Mesenteric fat pad (tissue), 1 donor: ENCODE results near the gene STX5. TPM values are rescaled to one million over a fixed set of nuclear protein-coding genes. Genes with fewer than 3 reads are reported as not detected.
"Not testable (repeated sequence)": the region's sequence is repeated elsewhere in the genome, so short reads cannot be mapped to it uniquely, and the experiment has no call there.

Experiments used
- DNase-seq: peaks from one replicate; pipeline ENCODE4 v3.0.0-alpha.2; 2020; ENCODE audit warnings: low spot score
- microRNA-seq: library from miRNA; unstranded; fragments of <30 nt; microRNA quantifications from one replicate; pipeline ENCODE4 v1.2.0, GENCODE V29; 2020; ENCODE audit warnings: borderline number of aligned reads
- total RNA-seq: library from RNA; stranded (reverse); fragmentation: NEBNext Ultra II Directional; extraction: Animal tissue kit (Norgen Biotek cat#: 25700); gene quantifications from one replicate; pipeline ENCODE4 v1.2.1, GENCODE V29; 2021
- donor health status: DM: yes; HTN: yes; CAD: no.

The STX5 gene
- total RNA-seq, 1 donor from 2014 or later = 41.8 TPM

DNA sequence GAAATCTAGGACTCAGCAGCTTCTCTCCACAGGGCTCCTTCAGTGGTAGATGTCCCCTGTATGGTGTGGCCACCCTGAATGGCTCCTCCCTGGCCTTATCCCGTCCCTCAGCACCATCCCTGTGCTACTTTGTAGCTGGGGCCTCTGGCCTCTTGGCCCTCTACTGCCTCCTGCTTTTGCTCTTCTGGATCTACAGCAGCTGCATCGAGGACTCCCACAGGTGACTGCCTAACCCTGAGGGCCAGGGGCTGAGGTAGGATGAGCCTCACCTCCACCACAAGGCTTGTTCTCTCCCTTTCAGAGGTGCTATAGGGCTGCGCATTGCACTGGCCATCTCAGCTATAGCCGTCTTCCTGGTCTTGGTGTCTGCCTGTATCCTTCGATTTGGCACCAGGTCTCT, 42.9 kb downstream of the STX5 start:
- DNase-seq = no peak

DNA sequence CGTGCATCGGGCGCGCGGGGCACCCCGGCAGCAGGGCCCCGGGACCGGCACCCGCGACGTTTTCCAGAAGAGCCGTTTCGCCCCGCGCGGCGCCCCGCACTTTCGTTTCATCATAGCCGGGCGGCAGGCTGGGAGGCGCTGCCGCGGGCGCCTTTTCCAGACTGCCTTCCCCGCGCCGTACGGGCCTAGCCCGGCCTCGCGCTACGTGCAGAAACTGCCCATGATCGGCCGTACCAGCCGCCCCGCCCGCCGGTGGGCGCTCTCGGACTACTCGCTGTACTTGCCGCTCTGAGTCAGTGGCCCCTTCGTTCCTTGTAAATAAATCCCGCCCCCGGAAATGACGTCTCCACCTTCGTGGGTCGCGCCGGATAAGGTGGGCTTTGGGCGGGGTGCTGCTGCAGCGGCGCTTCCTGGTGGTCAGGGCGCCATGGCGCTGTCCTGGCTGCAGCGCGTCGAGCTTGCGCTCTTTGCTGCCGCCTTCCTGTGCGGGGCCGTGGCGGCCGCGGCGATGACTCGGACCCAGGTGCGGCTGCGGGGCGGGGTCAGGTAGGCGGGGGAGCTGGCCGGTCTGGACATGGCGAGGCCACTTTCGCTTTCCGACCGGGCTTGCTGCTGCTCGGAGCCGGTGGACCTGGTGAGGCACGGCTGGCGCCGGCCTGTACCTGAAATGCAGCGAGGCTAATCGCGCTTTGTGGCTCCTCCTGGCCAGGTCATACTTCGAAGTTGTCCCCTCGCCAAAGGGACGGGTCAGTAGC, 44.7 kb downstream of the STX5 start, which contains the start of gene TMEM179B:
TSS of gene TMEM179B (plus strand) at position 398 of the 755 bp plus-strand sequence. CDS start at position 428, 30 bp downstream.
- peak; percentile 99 for DNase-seq

DNA sequence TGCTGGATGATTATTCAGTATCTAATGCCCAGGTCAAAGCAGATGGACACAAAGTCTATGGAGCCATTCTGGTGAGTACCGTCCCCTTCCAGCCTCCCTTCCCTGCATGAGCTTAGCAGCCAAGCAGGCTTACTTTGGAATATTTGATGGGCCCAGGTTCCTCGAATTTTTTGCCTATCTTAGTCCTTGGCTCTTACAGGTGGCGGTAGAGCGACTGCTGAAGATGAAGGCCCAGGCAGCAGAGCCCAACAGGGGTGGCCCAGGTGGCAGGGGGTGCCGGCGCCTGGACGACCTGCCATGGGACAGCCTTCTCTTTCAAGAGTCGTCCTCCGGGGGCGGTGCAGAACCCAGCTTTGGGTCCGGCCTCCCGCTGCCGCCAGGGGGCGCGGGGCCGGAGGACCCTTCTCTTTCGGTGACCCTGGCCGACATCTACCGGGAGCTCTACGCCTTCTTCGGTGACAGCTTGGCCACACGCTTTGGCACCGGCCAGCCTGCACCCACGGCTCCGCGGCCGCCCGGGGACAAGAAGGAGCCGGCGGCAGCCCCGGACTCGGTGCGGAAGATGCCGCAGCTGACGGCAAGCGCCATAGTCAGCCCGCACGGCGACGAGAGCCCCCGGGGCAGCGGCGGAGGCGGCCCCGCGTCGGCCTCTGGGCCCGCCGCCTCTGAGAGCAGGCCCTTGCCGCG, 45.4 kb downstream of the STX5 start:
- peak; percentile 96 for DNase-seq

DNA sequence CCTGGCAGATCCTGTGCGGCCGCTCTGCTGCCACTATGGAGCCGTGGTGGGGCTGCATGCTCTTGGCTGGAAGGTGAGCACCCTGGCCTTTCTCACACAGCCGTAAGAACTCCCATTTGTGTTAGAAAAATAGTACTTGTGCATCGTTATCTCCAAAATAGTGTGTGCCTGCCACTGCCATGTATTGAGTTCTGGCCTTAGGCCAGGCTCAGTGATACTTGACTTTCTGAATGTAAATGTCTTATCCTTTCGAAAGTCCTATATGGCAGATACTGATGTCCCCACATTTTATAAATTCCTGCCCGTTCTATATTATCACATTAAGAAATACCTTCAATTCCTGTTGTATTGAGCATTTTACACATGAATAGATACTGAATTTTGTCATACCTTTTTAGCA, 49.1 kb downstream of the STX5 start:
- DNase-seq = no peak

DNA sequence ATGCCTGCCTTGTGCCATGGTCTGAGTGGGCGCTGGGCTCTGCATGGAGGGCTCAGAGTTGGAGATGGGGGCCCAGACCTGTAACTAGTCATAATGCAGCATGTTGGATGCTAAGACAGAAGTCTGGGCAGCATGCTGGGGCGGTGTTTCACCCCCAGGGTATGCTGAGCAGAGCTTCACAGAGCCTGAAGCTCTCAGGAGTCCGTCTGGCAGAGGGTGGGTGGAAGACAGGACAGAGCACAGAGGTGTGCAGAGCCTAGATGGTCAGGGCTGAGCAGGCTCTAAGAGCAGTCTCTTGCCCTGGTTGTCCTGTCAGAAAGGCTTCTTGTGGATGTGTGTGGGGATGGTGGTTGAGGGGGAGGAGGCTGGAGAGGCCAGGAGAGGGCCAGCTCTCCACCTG, 53.4 kb downstream of the STX5 start:
- DNase-seq = no peak

DNA sequence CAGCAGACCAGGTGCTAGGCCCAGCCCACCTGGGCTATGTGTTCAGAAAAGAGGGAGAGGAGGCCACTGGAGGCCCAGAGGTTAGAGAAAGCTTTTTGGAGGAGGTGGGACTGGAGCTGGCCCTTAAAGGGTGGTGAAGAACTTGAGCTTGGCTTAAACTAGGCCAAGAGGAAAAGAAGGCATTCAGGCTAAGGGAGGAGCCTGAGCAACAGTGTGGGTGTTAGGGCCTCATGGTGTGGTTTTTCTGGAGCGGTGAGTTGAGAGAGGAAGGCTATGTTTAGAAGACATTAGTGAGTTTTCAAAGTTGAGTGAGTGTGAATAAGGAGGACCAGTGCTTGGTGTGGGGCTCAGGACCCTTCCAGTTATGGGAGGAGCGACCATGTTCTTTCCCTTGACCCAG, 54.5 kb downstream of the STX5 start:
- DNase-seq = no peak

DNA sequence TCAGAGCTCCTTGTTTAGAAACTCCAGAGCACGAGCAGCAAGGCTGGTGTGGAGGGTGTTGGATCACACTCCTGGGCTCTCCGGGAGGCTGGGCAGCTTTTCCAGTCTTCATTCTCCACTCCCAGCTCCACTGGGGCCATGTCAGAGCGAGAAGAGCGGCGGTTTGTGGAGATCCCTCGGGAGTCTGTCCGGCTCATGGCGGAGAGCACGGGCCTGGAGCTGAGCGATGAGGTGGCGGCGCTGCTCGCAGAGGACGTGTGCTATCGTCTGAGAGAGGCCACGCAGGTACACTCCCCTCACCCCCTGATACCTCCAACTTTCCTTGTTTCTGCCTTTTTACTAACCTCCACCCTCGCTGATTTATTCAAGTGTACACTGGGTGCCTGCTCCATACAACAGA, 56.2 kb downstream of the STX5 start:
- no peak for DNase-seq

DNA sequence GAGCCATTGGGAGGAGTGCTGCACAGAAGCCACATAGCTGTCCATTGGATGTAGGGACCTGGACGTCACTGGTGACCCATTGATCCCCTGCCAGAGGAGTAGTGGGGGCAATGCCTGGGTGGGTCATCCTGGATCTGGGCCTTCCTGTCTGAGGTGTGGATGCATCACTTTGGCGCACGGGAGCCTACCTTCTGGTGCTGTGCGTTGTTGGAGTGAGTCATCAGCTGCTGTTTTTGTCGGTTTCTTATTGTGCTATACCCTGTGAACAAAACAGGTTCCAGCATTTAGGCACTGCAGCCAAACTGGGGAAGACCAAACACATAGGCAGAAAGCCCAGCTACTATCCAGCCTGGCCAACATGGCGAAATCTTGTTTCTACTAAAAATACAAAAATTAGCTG, 57.4 kb downstream of the STX5 start:
- DNase-seq = no peak

DNA sequence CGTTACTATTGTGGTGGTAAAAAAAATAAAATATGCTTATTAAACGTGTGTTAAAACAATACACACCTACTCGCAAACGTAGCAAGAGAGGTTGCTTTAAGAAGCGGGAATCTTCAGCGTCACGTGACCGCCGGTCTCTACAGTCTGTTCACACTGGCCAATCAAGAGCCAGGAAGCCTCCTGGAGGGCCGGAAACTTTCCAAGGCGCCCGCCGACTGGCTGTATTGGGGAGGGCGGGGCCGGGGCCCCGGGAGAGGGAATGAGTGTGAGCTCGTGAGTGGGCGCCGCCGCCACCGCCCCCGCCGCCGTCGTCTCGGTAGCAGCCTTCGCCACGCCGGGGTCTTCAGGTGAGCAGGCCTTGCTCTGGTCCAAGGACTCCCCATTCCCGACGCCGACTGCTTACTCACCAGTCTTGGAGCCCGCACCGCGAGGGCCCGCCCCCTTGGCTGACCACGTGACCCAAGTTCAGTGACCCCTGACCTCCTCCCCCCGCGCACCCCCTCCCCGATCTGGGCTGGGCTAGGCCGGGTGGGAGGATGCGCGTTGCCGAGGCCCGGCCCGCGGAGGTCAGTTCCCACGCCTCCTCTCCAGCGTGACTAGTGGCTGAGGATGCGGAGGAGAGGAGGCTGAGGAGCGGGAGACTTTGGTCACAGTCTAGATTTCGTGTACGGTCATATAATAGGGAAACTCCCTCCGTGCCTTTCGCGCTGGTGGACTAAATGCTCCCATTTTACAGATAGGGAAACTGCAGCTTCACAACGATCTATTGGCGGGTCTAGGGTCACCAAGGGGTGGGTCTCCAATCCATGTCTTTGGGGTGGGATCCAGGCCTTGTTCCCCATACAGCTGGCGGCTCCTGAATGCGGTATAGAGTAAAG, 60.5 kb downstream of the STX5 start, which contains the start of gene TAF6L:
TSS of gene TAF6L (plus strand) at position 253 of the 878 bp plus-strand sequence. CDS start 4,388 bp downstream, outside the sequence.
- peak; percentile 98 for DNase-seq

DNA sequence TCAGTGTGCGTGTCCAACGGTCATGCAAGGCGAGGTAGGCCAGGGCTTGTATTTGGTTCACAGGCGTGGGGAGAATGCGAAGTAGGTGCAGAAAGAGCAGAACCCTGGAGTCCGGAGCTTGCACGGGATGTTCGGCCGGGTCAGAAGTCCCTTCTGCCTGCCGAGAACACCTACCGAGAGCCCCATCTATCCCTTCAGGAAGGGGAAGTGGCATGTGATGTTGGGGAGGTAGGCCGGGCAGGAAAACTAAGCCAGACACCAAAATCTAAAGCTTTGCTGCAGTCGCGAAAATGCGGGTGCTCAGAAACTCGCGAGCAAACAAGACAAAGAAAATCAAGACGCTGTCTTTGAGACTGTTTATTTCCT, 61.1 kb downstream of the STX5 start:
- DNase-seq = no peak

DNA sequence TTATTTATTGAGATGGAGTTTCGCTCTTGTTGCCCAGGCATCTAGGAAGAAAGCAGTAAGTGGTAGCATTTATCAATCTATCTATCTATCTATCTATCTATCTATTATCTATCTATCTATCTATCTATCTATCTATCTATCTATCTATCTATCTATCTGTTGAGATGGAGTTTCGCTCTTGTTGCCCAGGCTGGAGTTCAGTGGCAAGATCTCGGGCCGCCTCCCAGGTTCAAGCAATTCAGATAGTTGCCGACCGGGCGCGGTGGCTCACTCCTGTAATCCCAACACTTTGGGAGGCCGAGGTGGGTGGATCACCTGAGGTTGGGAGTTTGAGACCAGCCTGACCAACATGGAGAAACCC, 71.0 kb downstream of the STX5 start:
- DNase-seq = not testable (repeated sequence)

DNA sequence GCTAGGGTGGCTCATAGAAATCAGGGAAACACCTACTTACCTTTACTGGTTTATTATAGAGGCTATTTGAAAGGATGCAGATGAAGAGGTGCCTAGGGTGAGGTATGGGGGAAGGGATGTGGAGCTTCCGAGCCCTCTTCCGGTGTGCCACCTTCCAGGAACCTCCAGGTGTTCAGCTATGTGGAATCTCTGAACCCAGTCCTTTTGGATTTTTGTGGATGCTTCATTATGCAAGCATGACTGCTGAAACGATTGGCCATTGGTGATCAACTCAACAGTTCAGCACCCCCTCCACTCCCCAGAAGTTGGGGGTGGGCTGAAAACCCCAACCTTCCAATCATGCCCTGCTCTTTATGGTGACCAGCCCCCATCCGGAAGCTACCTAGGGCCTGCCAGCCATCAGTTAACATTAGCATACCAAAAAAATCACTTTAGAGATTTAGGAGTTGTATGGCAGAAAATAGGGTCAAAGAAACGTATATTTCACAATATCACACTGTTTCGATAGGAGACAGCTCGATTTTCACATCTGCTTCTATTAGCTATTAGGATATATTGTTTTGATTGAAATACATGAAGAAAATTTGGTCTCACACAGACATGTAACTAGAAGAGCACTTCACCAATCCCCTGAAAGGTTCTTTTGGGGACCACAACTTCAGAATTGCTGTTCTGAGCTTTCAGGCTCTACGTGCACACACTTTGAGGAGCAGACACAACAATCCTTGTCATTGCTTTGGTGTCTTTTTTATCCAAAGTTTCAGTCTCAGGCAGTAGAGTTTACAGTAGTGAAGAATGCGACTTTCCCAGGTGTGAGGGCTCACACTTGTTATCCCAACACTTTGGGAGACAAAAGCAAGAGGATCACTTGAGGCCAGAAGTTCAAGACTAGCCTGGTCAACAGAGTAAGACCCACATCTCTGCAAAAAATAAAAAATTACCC, 73.7 kb downstream of the STX5 start:
- DNase-seq = no peak

Small RNA genes within 50 kb of the gene (microRNA-seq; reads per million reads assigned to microRNA genes)
- gene MIR6514 (not detected), gene MIR6748 (not detected)

Other genes with a start within 250 kb of the STX5 start
- 13.4 TPM for gene TUT1, start 240.5 kb downstream of the STX5 start, total RNA-seq
- gene MTA2, start 230.2 kb downstream of the STX5 start, total RNA-seq = 103 TPM
- 116 TPM for gene EML3, start 219.3 kb downstream of the STX5 start, total RNA-seq
- gene ROM1, start 218.8 kb downstream of the STX5 start, total RNA-seq = 6.7 TPM
- 42.0 TPM for gene B3GAT3, start 210.1 kb downstream of the STX5 start, total RNA-seq
- gene GANAB, start 185.4 kb downstream of the STX5 start, total RNA-seq = 286 TPM
- 19.0 TPM for gene INTS5, start 178.7 kb downstream of the STX5 start, total RNA-seq
- gene C11orf98, start 166.8 kb downstream of the STX5 start, total RNA-seq = 36.9 TPM
- gene CSKMT, start 166.7 kb downstream of the STX5 start, total RNA-seq = 13.8 TPM
- gene UQCC3, start 160.4 kb downstream of the STX5 start, total RNA-seq = 7.4 TPM
- gene LBHD1, start 159.8 kb downstream of the STX5 start, total RNA-seq = 4.6 TPM
- 108 TPM for gene UBXN1, start 153.0 kb downstream of the STX5 start, total RNA-seq
- 88.9 TPM for gene LRRN4CL, start 142.5 kb downstream of the STX5 start, total RNA-seq
- 41.9 TPM for gene BSCL2, start 124.6 kb downstream of the STX5 start, total RNA-seq
- gene GNG3, start 124.4 kb downstream of the STX5 start, total RNA-seq = not detected
- 37.7 TPM for gene HNRNPUL2, start 104.6 kb downstream of the STX5 start, total RNA-seq
- 23.0 TPM for gene TTC9C, start 103.6 kb downstream of the STX5 start, total RNA-seq
- gene ZBTB3, start 77.9 kb downstream of the STX5 start, total RNA-seq = 6.1 TPM
- gene POLR2G, start 70.5 kb downstream of the STX5 start, total RNA-seq = 44.7 TPM
- gene TAF6L, start 60.7 kb downstream of the STX5 start, total RNA-seq = 22.3 TPM
- gene TMEM179B, start 44.6 kb downstream of the STX5 start, total RNA-seq = 30.6 TPM
- gene TMEM223, start 40.0 kb downstream of the STX5 start, total RNA-seq = 14.7 TPM
- 77.6 TPM for gene NXF1, start 26.6 kb downstream of the STX5 start, total RNA-seq
- not detected for gene TEX54, start 790 bp upstream of the STX5 start, total RNA-seq
- gene WDR74, start 7.5 kb upstream of the STX5 start, total RNA-seq = 50.9 TPM
- 202 TPM for gene SLC3A2, start 48.8 kb upstream of the STX5 start, total RNA-seq
- gene CHRM1, start 89.3 kb upstream of the STX5 start, total RNA-seq = not detected
- not detected for gene SLC22A6, start 152.9 kb upstream of the STX5 start, total RNA-seq
- gene SLC22A8, start 183.8 kb upstream of the STX5 start, total RNA-seq = not detected